Neural crest cell (in vitro differentiated cells): Measurements from ENCODE around the gene ADAMTS9. TPM values are rescaled to one million over a fixed set of nuclear protein-coding genes. Genes with fewer than 3 reads are reported as not detected.

ENCODE experiments used
- DNase-seq: peaks from one replicate; pipeline ENCODE4 v3.0.0; 2021; ENCODE audit warnings: low read depth, mixed read lengths, low spot score
- H3K27ac Mint-ChIP-seq: one replicate; pipeline ENCODE4 v1.8.0; 2021; ENCODE audit warnings: mild to moderate bottlenecking, mixed read lengths; ENCODE audit not compliant: unreplicated experiment
- H3K27me3 Mint-ChIP-seq: 2 replicates; pipeline ENCODE4 v1.8.0; 2021; ENCODE audit warnings: low read depth, mild to moderate bottlenecking, mixed read lengths
- H3K36me3 Mint-ChIP-seq: 2 replicates; pipeline ENCODE4 v1.8.0; 2021; ENCODE audit warnings: low read depth, mild to moderate bottlenecking, mixed read lengths
- H3K4me1 Mint-ChIP-seq: 2 replicates; pipeline ENCODE4 v1.8.0; 2021; ENCODE audit warnings: mixed read lengths
- H3K4me3 Mint-ChIP-seq: one replicate; pipeline ENCODE4 v1.8.0; 2021; ENCODE audit warnings: mild to moderate bottlenecking, mixed read lengths
- H3K9me3 Mint-ChIP-seq: 2 replicates; pipeline ENCODE4 v1.8.0; 2021; ENCODE audit warnings: mixed read lengths
- CTCF ChIP-seq: fragments of 200-600 bp; sonication (generic); conservative IDR thresholded peaks from 2 replicates; pipeline ENCODE4 v1.5.0; 2021; ENCODE audit warnings: antibody characterized with exemption, mild to moderate bottlenecking
- total RNA-seq: library from RNA; stranded (reverse); gene quantifications from 2 replicates; pipeline ENCODE4 v1.2.1, GENCODE V29; 2021

The ADAMTS9 gene
- total RNA-seq, 1 donor from 2014 or later, result 15.1 TPM

DNA sequence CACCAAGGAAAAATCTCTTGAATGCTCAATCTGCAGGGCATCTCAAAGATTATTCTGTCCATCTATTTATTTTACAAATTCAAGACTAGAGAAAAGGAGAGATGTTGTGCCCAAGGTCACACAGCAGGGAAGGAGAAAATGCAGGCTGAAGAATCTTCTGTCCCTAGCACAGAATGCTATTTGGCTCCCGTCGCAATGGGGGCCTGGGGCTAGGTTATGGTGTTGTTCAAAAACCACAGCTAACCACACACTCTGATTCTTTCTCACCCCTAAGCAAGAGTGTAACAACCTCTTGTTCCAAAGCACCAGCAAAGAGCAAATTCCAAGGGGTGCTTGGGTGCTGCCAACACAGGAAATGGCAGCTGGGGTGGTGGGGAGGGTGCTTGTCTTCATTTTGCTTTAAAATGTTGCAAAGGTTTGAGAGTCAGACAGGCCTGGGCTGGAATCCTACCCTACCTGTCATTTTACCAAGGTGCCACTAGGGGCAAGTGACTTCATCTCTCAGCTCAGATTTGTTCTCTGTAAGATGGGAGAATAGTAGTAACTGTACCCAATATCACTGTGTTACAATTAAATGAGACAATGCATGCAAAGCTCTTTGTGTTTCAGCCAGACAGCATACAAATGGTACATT, 112.5 kb downstream of the ADAMTS9 start:
- H3K27ac Mint-ChIP-seq, result no peak overlapping the region
- peak; percentile 68 for TF ChIP-seq CTCF
- H3K27me3 Mint-ChIP-seq, result peaks cover 55% of the 10 kb centered on the region
- H3K4me1 Mint-ChIP-seq, result peaks cover 15% of the 10 kb centered on the region
- no peak for DNase-seq
- no peaks in the 10 kb centered on the region for H3K9me3 Mint-ChIP-seq
- no peaks in the 10 kb centered on the region for H3K36me3 Mint-ChIP-seq
- H3K4me3 Mint-ChIP-seq, result no peak overlapping the region

- Mint-ChIP-seq H3K9me3 (no peaks in the 10 kb centered on the region), H3K36me3 (no peaks in the 10 kb centered on the region), H3K4me3 (no peak overlapping the region), H3K4me1 (peaks cover 15% of the 10 kb centered on the region), H3K27me3 (peaks cover 44% of the 10 kb centered on the region), H3K27ac (no peak overlapping the region)
- no peak for TF ChIP-seq CTCF
- DNase-seq, result no peak
Observed at GRCh38 chr3:64574194-64574593, 113.6 kb downstream of the ADAMTS9 start.

- Mint-ChIP-seq H3K4me3 (no peak overlapping the region), H3K27ac (no peak overlapping the region), H3K27me3 (peaks cover 23% of the 10 kb centered on the region), H3K4me1 (peaks cover 11% of the 10 kb centered on the region), H3K36me3 (no peaks in the 10 kb centered on the region), H3K9me3 (no peaks in the 10 kb centered on the region)
- TF ChIP-seq CTCF, result no peak
- DNase-seq, result no peak
Observed at GRCh38 chr3:64571982-64572381, 115.8 kb downstream of the ADAMTS9 start.

DNA sequence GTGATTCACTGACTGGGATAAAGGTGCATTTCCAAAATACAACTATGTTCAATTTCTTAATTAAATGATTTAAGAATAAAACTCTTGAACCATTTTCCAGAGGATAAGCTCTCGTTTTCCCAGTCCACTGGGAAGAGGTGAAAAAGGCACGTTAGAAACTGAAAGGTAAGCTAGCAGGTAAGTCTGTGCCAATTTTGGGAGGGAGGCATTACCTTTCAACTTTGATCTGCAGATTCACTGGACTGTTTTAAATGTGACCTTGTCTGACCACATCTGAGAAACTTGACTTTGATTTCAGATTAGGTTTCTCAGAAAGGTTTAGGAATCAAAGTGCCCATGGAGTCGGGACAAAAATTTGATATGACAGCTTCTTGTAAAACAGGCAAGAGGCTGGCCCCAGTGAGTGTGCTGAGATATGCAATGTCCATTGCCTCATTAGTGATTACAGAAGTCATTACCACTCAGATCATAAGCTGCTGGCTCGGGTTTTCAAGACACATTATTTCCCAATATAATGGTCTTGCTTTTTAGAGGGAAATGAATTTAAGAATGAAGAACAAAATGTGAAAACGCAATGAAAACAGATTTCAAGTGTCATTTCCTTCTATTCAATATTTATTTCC, 118.8 kb downstream of the ADAMTS9 start:
- Mint-ChIP-seq H3K36me3 (no peaks in the 10 kb centered on the region), H3K4me1 (peaks cover 17% of the 10 kb centered on the region), H3K4me3 (no peak overlapping the region), H3K27ac (no peak overlapping the region), H3K27me3 (peaks cover 7% of the 10 kb centered on the region), H3K9me3 (no peaks in the 10 kb centered on the region)
- DNase-seq, result no peak
- TF ChIP-seq CTCF, result no peak

DNA sequence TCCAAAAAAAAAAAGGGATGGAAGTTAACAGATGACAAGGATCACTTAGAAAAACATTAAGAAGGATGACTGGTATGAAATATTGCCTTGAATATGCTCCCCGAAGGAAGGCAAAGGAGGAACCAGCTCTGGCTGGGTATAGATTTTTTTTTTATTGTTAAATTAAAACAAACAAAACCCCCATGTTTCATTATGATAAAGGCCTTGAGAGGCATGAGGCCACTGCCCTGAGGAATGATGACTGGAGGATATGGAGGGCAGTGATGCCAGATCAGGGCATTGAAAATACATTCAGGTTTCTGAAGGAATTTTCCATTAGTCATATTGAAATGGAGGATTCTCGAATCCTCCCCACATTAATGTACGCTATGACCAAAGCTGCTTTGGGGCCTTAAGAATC, 120.9 kb downstream of the ADAMTS9 start:
- TF ChIP-seq CTCF, result no peak
- H3K4me1 Mint-ChIP-seq, result peaks cover 16% of the 10 kb centered on the region
- no peaks in the 10 kb centered on the region for H3K9me3 Mint-ChIP-seq
- H3K36me3 Mint-ChIP-seq, result no peaks in the 10 kb centered on the region
- no peak overlapping the region for H3K27ac Mint-ChIP-seq
- H3K27me3 Mint-ChIP-seq, result peaks cover 2% of the 10 kb centered on the region
- no peak overlapping the region for H3K4me3 Mint-ChIP-seq
- no peak for DNase-seq
